ENCODE results near the gene MVD.
"Not testable (repeated sequence)": the region's sequence is repeated elsewhere in the genome, so short reads cannot be mapped to it uniquely, and the experiment has no call there.

Gene MVD

DNA sequence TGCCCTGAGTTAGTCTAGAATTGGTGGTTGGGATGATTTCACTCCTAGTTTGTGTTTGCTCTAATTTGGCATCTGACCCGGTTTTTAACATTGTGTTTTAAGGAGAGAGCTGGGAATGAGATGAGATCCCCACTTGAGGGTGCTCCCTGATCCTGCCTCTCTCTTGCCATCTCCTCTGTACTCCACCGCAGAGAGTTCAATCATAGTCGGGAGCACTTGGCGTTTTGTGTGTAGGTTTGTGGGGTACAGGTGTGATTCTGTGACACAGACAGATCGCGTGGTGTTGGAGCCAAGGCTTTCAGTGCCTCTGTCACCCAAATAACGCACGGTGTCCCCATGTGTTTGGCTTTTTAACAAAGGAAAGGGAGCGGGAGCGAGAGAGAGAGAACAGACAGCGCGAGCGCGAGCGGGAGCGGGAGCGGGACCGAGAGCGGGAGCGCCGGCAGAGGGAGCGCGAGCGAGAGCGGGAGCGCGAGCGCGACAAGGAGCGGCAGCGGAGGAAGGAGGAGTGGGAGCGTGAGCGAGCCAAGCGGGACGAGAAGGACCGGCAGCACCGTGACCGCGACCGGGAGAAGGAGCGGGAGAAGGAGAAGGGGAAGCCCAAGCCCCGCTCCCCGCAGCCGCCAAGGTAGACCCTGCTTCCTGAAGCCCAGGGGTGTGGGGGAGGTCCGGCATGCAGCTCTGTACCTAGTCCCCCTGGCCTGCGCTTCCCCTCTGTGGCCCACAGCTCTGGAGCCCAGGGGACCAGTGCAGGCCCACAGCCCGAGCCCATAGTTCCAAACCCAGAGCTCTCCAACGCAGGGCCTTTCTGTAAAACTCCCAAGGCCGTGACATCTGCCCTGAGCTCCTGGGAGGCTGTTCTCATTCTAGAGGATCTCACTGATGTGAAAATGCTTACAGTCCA is 51.7 kb downstream of the MVD start:
- Histone ChIP-seq H3K9me3 (ENCODE audit: control insufficient read depth in 5 of 5, low read length in 5 of 5) (no peaks in the 10 kb centered on the region), H3K9ac (ENCODE audit: low read length in 5 of 5) (no peak overlapping the region), H3K4me1 (ENCODE audit: control insufficient read depth in 5 of 5, insufficient read depth in 5 of 5, low read length in 5 of 5) (peaks cover 0 to 2% (median 0%) of the 10 kb centered on the region in 5 donors), H3K36me3 (ENCODE audit: control insufficient read depth in 5 of 5, insufficient read depth in 5 of 5, low read length in 5 of 5) (peaks cover 3 to 92% (median 71%) of the 10 kb centered on the region in 5 donors), H3K27me3 (ENCODE audit: control insufficient read depth in 5 of 5, insufficient read depth in 4 of 5, low read length in 5 of 5) (no peaks in the 10 kb centered on the region), H3K27ac (ENCODE audit: low read depth, low read length) (no peak overlapping the region), H3K4me3 (ENCODE audit: low read depth in 1 of 5, low read length in 5 of 5) (no peak overlapping the region)

DNA sequence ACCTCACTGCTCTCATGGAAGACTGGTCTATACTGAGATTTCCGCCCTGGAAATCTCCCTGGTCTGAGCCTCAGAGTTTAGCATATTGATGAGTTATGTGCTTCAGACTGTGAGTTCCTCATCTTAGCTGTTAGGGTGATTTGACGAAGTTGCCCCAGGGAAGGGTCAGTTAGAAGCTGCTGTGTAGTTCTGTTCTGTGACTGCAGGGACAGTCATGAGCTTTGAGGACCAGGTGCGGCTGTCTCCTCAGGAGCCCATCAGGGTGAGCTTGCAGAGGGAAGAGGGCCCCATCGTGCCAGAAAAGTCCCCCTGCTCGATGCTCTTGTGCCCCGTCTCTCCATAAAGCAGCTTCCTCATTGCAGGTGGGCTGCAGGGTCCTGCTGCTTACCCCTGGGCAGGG is 52.8 kb downstream of the MVD start:
- Histone ChIP-seq H3K4me3 (ENCODE audit: low read depth in 1 of 5, low read length in 5 of 5) (no peak overlapping the region), H3K27ac (ENCODE audit: low read depth, low read length) (no peak overlapping the region), H3K9me3 (ENCODE audit: control insufficient read depth in 5 of 5, low read length in 5 of 5) (no peaks in the 10 kb centered on the region), H3K36me3 (ENCODE audit: control insufficient read depth in 5 of 5, insufficient read depth in 5 of 5, low read length in 5 of 5) (peaks cover 3 to 90% (median 74%) of the 10 kb centered on the region in 5 donors), H3K9ac (ENCODE audit: low read length in 5 of 5) (no peak overlapping the region), H3K27me3 (ENCODE audit: control insufficient read depth in 5 of 5, insufficient read depth in 4 of 5, low read length in 5 of 5) (no peaks in the 10 kb centered on the region), H3K4me1 (ENCODE audit: control insufficient read depth in 5 of 5, insufficient read depth in 5 of 5, low read length in 5 of 5) (no peaks in the 10 kb centered on the region)

- not testable (repeated sequence) for H3K9ac ChIP-seq (ENCODE audit: low read length in 5 of 5); H3K9me3 ChIP-seq (ENCODE audit: control insufficient read depth in 5 of 5, low read length in 5 of 5); H3K27me3 ChIP-seq (ENCODE audit: control insufficient read depth in 5 of 5, insufficient read depth in 4 of 5, low read length in 5 of 5); H3K4me1 ChIP-seq (ENCODE audit: control insufficient read depth in 5 of 5, insufficient read depth in 5 of 5, low read length in 5 of 5); H3K27ac ChIP-seq (ENCODE audit: low read depth, low read length); H3K4me3 ChIP-seq (ENCODE audit: low read depth in 1 of 5, low read length in 5 of 5)
- H3K36me3 ChIP-seq (ENCODE audit: control insufficient read depth in 5 of 5, insufficient read depth in 5 of 5, low read length in 5 of 5) = peaks cover 3 to 89% (median 75%) of the 10 kb centered on the region in 5 donors
These were observed 53.5 kb downstream of the MVD start for GRCh38 chr16:88609426-88609825.

DNA sequence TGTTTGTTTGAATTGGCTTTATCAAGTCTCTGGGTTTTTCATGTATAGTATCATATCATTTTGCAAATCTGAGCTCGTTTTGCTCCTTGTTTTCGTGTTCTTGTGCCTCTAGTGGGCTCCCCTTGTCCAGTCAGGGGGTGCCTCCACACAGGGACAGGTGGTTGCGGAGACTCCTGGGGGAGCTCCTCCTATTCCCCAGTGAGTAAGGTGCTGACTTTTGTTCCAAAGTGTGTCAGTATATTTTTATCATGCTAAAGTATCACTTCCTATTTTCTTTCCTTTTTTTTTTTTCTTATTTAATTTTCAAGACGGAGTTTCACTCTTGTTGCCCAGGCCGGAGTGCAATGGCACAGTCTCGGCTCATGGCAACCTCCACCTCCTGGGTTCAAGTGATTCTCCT is 54.8 kb downstream of the MVD start:
- H3K36me3 ChIP-seq (ENCODE audit: control insufficient read depth in 5 of 5, insufficient read depth in 5 of 5, low read length in 5 of 5) = peaks cover 3 to 75% (median 66%) of the 10 kb centered on the region in 5 donors
- H3K27me3 ChIP-seq (ENCODE audit: control insufficient read depth in 5 of 5, insufficient read depth in 4 of 5, low read length in 5 of 5) = no peaks in the 10 kb centered on the region
- no peaks in the 10 kb centered on the region for H3K4me1 ChIP-seq (ENCODE audit: control insufficient read depth in 5 of 5, insufficient read depth in 5 of 5, low read length in 5 of 5)
- H3K4me3 ChIP-seq (ENCODE audit: low read depth in 1 of 5, low read length in 5 of 5) = no peak overlapping the region
- no peaks in the 10 kb centered on the region for H3K9me3 ChIP-seq (ENCODE audit: control insufficient read depth in 5 of 5, low read length in 5 of 5)
- H3K9ac ChIP-seq (ENCODE audit: low read length in 5 of 5) = no peak overlapping the region
- H3K27ac ChIP-seq (ENCODE audit: low read depth, low read length) = no peak overlapping the region

DNA sequence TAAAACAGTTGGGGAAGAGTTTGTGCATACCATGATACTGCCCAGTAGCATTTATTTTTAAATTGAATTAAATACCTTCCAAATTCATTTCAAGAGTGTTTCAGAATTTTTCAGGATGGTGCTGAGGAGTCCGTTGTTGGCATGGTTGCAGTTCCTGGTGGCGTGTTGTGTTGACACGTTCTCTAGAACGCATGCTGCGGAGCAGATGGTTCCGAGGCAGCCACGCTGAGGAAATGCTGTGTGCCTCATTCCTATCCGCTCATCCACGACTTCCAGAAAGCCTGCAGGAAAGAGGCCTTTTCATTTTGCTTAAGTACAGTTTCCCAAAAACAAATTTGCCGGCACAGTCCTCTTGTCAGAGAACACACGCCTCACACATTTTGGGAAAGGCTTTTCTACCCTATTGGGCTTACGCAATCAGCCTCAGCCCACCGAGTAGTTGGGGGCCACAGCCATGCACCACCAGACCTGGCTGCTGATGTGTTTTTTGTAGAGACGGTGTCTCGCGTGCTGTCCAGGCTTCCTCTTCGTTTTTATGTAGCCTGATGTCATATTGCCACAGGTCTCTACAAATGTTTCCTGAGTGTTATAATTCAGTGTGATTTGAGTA is 56.6 kb downstream of the MVD start:
- no peak overlapping the region for H3K27ac ChIP-seq (ENCODE audit: low read depth, low read length)

GRCh38 chr16:88605186-88606147 is 57.4 kb downstream of the MVD start:
- H3K27ac ChIP-seq (ENCODE audit: low read depth, low read length) = no peak overlapping the region
- no peaks in the 10 kb centered on the region for H3K27me3 ChIP-seq (ENCODE audit: control insufficient read depth in 5 of 5, insufficient read depth in 4 of 5, low read length in 5 of 5)
- H3K4me1 ChIP-seq (ENCODE audit: control insufficient read depth in 5 of 5, insufficient read depth in 5 of 5, low read length in 5 of 5) = peaks cover 0 to 3% (median 0%) of the 10 kb centered on the region in 5 donors
- H3K4me3 ChIP-seq (ENCODE audit: low read depth in 1 of 5, low read length in 5 of 5) = no peak overlapping the region
- H3K9ac ChIP-seq (ENCODE audit: low read length in 5 of 5) = no peak overlapping the region
- H3K36me3 ChIP-seq (ENCODE audit: control insufficient read depth in 5 of 5, insufficient read depth in 5 of 5, low read length in 5 of 5) = peaks cover 3 to 74% (median 67%) of the 10 kb centered on the region in 5 donors
- no peaks in the 10 kb centered on the region for H3K9me3 ChIP-seq (ENCODE audit: control insufficient read depth in 5 of 5, low read length in 5 of 5)

More for the DNA sequence above, 56.6 kb downstream of the MVD start:
- H3K4me3 ChIP-seq (ENCODE audit: low read depth in 1 of 5, low read length in 5 of 5) = no peak overlapping the region
- no peaks in the 10 kb centered on the region for H3K9me3 ChIP-seq (ENCODE audit: control insufficient read depth in 5 of 5, low read length in 5 of 5)
- H3K36me3 ChIP-seq (ENCODE audit: control insufficient read depth in 5 of 5, insufficient read depth in 5 of 5, low read length in 5 of 5) = peaks cover 3 to 74% (median 67%) of the 10 kb centered on the region in 5 donors
- no peaks in the 10 kb centered on the region for H3K4me1 ChIP-seq (ENCODE audit: control insufficient read depth in 5 of 5, insufficient read depth in 5 of 5, low read length in 5 of 5)
- H3K9ac ChIP-seq (ENCODE audit: low read length in 5 of 5) = no peak overlapping the region
- H3K27me3 ChIP-seq (ENCODE audit: control insufficient read depth in 5 of 5, insufficient read depth in 4 of 5, low read length in 5 of 5) = no peaks in the 10 kb centered on the region

- H3K36me3 ChIP-seq (ENCODE audit: control insufficient read depth in 5 of 5, insufficient read depth in 5 of 5, low read length in 5 of 5) = peaks cover 0 to 70% (median 63%) of the 10 kb centered on the region in 5 donors
These were observed 60.8 kb downstream of the MVD start for GRCh38 chr16:88602091-88602490.

More at GRCh38 chr16:88602091-88602490, 60.8 kb downstream of the MVD start:
- H3K9me3 ChIP-seq (ENCODE audit: control insufficient read depth in 5 of 5, low read length in 5 of 5) = no peaks in the 10 kb centered on the region
- H3K4me3 ChIP-seq (ENCODE audit: low read depth in 1 of 5, low read length in 5 of 5) = no peak overlapping the region
- no peak overlapping the region for H3K27ac ChIP-seq (ENCODE audit: low read depth, low read length)
- no peak overlapping the region for H3K9ac ChIP-seq (ENCODE audit: low read length in 5 of 5)
- peaks cover 2 to 27% (median 15%) of the 10 kb centered on the region in 5 donors for H3K4me1 ChIP-seq (ENCODE audit: control insufficient read depth in 5 of 5, insufficient read depth in 5 of 5, low read length in 5 of 5)
- no peaks in the 10 kb centered on the region for H3K27me3 ChIP-seq (ENCODE audit: control insufficient read depth in 5 of 5, insufficient read depth in 4 of 5, low read length in 5 of 5)
